ENCODE results near the gene OSTN. TPM values are rescaled to one million over a fixed set of nuclear protein-coding genes. Genes with fewer than 3 reads are reported as not detected.
"Not testable (repeated sequence)": the region's sequence is repeated elsewhere in the genome, so short reads cannot be mapped to it uniquely, and the experiment has no call there.

OSTN gene
- polyA plus RNA-seq, 3 donors, result 5.3 to 13.0 (median 12.2) TPM

DNA sequence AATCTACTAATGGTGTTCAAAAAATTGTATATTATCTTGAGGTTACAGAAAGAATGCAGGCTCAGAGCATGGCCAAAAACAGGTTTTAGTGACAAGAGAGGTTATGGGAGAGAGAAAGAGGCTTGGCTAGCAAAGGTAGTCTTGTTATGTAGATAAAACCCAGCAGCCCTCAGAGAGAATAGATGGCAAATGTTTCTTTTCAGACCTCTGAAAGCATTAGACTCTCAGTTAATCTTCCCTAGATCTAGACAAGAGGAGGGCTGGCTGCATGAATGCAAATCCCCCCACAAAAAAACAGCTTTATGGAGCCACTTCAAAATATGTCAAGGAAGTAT is 62.2 kb downstream of the OSTN start:
- no peak for DNase-seq (ENCODE audit: low read depth in 3 of 3, low spot score in 2 of 3)

DNA sequence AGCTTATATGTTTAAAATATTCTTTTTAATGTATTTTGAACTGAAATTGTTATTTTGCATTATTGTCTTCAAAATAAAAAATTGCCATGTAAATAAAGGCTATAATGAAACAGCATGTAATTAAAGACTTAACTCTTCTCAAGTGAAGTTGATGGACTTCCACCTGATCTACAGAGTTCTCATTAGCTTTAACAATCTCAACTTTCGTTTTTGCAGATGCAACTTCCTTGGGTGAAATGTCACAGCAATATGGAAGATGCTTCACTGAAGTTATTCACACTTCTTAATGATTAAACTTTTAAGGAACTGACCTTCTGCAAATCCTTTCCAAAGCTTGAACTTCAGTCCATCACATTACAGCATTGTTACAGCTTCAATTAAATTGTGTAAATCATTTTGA is 63.6 kb downstream of the OSTN start:
- DNase-seq (ENCODE audit: low read depth in 3 of 3, low spot score in 2 of 3), result no peak

DNA sequence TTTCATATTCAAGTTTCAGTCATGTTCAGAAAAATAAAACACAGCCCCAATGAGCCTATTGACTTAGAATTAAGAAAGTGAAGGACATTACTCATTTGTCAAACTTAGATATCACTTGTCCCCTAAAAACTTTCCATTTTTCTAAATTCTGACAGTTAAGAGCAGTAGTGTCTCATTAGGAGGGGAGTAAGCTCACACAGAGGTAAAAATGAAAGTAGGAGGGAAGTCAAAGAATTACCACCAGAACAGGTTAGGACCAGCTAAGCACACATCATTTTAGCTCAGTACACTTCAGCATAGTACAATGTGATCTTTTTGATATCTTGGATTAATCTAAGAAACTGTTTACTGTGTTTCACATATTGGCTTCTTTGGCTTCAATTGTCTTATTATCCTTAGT is 64.3 kb downstream of the OSTN start:
- no peak for DNase-seq (ENCODE audit: low read depth in 3 of 3, low spot score in 2 of 3)

DNA sequence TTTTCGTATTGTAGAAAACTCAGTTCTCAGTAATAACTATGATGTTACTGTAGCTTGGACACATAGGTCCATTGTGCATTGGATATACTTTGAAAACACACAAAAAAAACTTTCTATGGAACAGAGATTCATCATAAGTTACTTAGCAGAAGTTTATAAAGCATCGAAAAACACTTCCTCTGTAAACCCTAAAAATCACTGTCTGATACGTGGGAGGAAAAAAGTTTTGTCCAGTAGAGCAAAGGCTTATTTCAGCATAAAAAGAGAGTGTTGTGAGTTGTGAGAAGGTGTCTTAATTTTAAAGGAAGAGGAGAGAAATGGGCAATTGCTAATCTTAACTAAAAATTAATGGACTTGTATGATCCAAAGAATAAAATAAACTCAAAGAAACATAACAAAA is 64.8 kb downstream of the OSTN start:
- DNase-seq (ENCODE audit: low read depth in 3 of 3, low spot score in 2 of 3), result no peak

DNA sequence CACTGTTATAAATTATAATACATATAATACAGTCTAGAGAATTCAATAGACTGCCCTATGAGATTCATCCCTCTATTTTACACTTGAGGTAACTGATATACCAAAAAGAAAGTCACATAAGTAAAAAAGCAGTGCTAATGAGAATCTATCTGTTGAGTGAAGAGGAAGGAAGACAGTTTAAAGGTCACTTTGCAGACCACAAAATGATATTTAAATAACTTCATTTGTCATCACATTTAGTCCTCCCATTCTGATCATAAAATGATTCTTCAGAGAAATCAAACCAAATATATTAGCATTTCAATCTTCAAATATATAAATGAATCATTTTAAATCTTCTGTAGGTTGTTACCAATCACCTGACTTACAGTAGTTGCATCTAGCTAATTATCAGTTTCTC is 69.7 kb downstream of the OSTN start:
- no peak for DNase-seq (ENCODE audit: low read depth in 3 of 3, low spot score in 2 of 3)

DNA sequence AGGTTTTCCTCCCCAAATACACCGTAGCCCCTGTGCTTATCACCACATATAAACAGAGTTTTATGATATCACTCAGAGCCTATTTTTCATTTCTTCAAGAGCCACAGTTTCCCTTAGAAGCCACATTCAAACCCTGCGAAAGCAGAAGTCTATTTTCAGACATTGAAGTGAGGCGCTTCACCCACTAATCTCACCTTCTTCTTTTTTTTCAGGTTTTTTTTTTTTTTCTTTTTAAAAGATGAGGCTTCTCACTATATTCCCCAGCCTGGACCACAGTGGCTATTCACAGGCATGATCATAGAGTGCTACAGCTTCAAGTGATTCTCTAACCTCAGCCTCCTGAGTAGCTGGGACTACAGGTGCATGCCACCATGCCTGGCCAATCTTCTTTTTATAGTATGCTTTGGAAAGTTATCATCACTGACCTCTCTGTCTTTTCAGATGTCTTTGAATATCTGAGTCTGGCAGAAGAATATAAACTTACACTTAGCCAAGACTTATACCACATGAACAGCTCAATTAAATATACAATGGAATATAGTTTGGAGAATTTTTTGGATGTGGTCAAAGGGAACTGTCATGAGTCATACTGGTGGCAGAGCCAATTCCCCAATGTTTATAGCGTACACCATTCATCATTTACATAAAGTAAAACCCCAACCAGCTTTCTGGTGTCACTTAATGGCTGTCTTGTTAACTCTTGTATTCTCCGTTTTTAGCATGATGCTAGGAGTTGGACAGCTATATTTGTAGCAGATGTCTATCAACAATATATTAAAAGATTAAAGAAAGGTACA is 70.4 kb downstream of the OSTN start:
- no peak for DNase-seq (ENCODE audit: low read depth in 3 of 3, low spot score in 2 of 3)

DNA sequence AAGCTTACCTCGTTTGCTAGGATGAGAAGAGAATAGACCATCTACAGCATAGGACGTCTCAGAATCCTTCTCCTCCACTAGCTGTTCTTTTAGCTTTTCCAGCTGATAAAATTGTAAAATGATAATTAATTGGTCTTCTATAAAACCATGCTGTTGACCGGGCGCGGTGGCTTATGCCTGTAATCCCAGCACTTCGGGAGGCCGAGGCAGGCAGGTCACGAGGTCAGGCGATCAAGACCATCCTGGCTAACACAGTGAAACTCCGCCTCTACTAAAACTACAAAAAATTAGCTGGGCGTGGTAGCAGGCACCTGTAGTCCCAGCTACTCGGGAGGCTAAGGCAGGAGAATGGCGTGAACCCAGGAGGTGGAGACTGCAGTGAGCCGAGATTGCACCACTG is 76.2 kb downstream of the OSTN start:
- not testable (repeated sequence) for DNase-seq (ENCODE audit: low read depth in 3 of 3, low spot score in 2 of 3)

DNA sequence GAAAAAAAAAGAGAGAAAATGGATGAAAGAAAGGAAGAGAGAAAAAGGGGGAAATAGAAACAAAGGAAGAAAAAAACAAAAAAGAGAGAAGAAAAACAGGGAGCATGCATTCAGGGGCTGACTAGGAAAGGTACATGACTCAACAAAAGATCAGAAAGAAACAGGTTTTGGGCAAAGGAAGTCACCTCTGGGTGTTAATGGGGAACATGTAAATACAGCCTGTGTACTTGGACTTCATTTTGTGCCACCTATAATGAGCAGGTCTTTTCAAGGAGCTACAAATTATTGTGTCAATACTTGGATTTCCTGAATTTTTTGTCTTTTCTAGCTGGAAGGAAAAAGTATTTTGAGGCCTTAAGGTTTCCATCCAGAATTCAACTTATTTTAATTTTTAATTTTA is 76.7 kb downstream of the OSTN start:
- DNase-seq (ENCODE audit: low read depth in 3 of 3, low spot score in 2 of 3), result no peak

DNA sequence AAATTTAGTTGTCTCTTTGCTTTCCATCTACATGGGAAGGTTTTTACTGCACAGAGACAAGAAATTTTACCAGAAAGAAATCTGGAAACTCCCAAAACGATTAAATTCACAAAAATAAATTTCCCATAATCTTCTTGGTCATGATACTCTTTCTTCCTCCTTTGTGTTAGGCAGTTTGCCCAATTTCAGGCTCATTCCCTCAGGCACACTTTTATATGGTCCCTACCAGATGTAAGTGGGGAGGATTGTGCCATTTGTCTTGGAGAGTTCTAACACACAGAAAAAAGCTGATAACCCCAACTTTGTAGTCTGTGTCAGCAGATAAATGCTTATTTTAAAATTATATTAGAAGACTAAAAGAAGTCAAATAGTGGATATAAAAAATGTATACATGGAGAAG is 81.1 kb downstream of the OSTN start:
- DNase-seq (ENCODE audit: low read depth in 3 of 3, low spot score in 2 of 3), result no peak

DNA sequence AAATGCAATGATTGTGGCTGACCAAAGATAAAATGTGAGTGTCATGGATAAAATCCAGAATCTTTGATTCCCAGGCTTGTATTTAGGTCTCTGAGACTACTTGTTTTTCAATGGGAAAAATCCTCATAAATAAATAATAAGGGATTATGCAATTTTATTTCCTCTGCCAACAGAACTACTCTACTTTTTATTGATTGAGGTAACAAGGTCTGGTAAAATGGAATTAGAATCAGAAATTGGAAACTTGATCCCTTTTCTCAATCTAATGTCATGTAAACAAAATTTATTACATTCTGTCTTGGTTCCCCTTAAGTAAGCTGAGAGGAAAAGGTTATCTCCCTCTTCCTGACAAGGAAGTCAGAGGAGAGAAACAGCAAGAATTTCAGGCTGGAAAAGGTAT is 81.8 kb downstream of the OSTN start:
- no peak for DNase-seq (ENCODE audit: low read depth in 3 of 3, low spot score in 2 of 3)

DNA sequence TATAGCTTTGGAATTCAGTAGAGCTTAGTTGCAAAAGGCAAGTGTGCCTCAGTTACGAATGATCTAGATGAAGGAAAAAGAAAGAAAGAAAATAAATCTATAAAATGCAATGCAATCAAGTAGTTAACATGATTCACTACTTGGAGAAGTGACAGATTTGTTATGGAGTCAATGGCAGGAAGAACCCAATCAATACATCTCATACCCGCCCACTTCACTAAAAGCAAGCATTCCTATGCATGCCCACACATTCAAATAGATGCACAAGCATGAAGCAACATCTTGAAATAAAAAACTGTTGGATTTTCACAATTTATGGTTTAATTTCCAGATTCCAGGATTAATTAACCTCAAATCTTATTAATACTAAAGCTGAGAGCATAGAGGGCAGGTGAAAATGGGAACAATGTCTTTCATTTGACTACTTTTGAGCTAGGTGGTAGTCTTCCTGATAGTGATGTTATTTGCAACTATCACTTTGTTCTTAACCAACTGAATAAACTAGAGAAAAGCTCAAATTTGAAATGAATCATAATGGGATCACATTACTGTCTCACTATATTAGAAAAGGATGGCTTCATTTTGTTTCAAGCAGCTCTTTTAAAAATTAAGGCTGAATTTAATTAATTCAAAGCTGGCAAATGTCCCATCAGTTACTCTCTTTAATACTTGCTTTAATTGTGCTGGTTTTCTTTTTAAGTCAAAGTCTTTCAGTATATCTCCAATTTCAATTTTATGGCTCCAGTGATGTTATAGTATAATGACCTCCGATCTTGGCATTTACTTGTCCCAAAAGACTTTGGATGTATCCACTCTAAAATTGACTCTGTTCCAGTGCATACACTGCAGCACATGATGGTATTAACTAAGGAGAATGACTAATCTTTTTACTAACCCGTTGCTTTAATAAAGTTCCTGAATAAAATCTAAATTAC is 83.5 kb downstream of the OSTN start:
- no peak for DNase-seq (ENCODE audit: low read depth in 3 of 3, low spot score in 2 of 3)

DNA sequence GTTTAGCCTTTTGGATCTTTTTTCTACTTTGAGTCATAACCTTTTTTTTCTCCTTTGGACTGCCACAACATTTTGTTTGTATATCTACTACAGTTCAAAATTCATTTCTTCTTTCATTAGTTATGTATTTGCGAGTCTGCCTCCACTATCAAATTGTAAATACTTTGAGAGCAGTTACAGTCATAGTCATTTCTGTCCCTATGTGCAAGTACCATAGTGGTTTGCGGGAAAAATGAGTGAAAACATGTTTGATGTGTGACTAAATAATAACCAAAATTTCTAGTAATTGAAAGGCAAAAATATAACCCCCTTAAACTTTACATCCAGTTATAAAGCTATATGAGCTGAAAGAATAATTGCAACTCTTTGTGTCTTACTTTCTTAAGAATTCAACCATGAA is 84.4 kb downstream of the OSTN start:
- DNase-seq (ENCODE audit: low read depth in 3 of 3, low spot score in 2 of 3), result no peak

DNA sequence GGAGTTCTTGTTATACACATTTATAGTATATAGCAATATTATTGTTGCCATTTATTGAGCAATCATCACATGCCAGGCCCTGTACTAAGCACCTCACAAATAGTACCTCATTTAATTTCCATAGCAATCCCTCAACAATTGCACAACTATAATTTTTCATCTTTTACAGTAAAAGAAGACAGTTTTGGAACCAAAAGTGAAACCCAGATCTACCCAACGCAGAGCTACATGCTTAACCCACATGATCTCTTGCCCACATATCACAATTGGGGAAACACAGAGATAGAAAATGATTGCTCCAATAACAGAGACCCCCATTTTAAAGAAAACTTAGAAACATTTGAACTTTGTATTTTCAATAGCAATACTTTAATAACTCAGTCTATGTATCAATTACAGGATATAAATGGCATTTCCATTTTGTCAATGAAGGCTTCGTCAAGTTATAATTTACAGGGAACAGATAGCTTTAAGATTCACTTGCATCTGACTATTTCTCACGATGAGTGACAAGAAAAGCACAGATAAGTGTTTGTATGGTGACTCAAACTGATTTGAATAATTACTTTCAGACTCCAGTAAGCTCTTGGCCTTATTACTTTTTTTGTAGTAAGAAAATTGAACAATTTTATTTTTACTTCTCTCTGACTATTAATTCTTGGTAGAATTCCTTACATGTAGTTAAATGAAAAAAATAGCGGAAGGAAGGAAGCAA is 91.4 kb downstream of the OSTN start:
- no peak for DNase-seq (ENCODE audit: low read depth in 3 of 3, low spot score in 2 of 3)

DNA sequence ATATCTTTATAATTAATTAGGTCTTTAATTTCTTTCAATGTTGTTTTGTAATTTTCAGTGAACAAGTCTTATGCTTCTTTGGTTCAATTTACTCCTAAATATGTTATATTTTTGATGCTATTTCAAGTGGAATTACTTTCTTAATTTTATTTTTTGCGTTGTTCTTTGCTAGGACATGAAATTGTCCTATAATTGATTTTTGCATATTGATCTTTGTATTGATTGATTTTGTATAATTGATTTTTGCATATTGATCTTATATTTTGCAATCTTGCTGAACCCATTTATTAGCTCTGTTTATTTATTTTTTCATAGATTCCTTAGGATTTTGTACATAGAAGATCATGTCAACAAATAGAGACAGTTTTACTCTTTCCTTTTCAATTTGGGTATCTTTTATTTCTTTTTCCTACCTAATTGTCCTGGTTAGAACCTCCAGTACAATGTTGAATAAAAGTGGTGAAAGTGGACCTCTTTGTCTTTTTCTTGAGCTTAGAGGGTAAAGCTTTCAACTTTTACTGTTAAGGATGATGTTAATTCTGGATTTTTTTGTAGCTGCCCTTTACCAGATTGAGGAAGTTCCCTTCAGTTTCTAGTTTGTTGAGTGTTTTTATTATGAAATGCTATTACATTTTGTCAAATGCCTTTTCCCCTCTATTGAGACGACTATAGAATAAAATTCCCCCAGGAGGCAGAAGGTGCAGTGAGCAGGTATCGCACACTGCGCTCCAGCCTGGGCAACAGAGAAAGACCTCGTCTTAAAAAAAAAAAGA is 93.4 kb downstream of the OSTN start:
- DNase-seq (ENCODE audit: low read depth in 3 of 3, low spot score in 2 of 3), result no peak

DNA sequence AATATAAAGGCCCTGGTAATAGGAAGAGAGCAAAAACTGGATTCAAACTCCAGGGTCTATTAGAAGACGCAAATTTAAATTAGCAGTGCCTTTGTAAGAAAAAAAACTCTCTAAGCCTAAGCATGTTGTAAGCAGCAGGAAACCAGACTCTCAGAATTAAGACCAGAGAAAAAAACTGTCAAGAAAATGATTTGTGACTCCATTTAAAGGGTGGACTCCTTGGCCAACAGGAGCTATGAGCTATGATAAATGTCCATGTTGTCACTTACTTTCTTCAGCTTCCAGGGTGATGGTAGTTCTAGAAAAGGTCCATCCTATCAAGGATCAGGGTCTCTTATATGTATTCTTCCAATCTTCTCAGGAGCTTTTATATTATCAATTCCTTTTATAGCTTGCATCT is 95.2 kb downstream of the OSTN start:
- no peak for DNase-seq (ENCODE audit: low read depth in 3 of 3, low spot score in 2 of 3)

DNA sequence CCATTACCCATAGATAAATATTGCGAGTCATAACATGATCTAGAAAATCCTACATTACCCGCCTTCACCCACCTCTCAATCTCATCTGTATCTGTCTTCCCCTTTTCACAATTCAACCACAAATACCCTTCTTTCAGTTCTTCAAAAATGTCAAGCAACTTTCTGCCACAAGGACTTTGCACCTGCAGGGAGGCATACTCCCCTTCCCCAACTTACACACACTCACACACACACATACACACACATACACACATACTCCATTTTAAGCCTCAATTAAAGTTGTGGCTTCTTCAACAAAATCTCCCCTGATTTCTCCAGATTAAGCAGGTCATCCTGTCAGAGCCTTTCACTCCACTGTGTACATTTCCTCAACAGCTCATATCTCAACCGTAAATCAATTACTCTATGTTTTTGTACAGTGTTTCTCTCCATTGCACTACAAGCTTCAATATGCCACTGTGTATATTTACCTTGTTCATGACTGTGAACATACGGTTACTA is 97.0 kb downstream of the OSTN start:
- DNase-seq (ENCODE audit: low read depth in 3 of 3, low spot score in 2 of 3), result no peak

DNA sequence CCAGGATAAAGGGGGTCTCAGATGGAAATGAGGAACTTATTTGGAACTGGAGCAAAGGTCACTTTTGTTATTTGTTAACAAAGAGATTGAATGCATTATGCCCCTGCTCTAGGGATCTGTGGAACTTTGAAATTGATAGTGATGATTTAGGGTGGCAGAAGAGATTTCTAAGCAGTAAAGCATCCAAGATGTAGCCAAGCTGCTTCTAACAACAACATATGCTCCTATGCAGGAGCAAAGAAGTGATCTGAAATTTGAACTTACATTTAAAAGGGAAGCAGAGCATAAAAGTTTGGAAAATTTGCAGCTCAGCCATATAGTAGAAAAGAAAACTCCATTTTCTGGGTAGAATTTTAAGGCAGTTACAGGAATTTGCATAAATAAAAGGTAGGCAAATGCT is 99.8 kb downstream of the OSTN start:
- no peak for DNase-seq (ENCODE audit: low read depth in 3 of 3, low spot score in 2 of 3)

DNA sequence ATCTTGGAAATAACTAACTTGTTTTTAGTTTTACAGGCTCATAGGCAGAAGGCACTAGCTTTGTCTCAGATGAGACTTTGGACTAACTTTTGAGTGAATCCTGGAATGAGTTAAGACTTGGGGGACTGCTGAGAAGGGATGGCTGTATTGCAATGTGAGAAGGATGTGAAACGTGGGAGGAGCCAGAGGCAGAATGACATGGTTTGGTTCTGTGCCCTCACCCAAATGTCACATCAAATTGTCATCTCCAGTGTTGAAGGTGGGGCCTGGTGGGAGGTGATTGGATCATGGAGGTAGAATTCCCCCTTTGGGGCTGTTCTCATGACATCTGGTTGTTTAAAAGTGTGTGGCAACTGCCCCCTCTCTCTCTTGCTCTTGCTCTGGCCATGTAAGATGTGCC is 101.4 kb downstream of the OSTN start:
- no peak for DNase-seq (ENCODE audit: low read depth in 3 of 3, low spot score in 2 of 3)

DNA sequence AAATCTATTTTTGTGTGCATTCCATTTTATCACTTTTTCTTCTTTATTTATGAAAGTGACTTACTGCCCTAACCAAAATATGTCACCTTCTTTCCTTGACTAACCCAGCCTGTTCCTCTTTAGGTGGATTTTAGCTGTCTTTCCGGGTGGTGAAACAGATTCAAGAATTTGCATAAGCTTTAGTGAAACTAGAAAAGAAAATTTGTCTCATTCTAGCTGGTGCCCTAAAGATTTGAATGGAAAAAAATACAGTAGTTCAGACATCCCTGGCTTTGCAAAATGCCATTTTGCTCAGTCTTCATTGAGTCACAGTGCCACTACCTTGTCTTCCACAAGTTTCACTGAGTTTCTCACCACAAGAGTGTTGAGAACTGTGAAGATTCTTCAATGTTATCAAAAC is 102.0 kb downstream of the OSTN start:
- DNase-seq (ENCODE audit: low read depth in 3 of 3, low spot score in 2 of 3), result no peak

DNA sequence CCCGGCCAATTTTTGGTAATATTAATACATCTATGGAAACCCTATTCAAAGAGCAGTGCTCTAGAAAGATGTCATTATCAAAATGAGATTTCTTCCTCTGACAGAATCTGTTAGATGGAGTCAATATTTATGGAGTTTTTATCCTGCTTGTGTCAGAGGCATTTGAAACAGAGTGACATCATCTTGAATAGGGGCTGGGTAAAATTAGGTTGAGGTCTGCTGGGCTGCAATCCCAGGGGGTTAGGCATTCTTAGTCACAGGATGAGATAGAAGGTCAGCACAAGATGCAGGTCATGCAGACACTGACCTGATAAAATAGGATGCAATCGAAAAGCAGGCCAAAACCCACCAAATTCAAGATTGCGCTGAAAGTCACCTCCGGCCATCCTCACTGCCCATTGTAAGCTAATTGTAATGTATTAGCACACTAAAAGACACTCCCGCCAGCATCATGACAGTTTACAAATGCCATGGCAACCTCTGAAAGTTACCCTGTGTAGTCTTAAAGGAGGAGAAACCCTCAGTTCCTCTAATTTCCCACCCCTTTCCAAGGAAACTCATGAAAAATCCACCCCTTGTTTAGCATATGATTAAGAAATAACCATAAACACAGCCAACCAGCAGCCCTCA is 102.9 kb downstream of the OSTN start:
- no peak for DNase-seq (ENCODE audit: low read depth in 3 of 3, low spot score in 2 of 3)
